Fibroblast of lung (primary cell): Measurements from ENCODE around the gene NCKAP5.

ENCODE experiments used
- CTCF ChIP-seq, 2 donors: IDR thresholded peaks in 1 of 2; conservative IDR thresholded peaks in 1 of 2; 1 replicate in 1 of 2; 2 replicates in 1 of 2; pipeline ENCODE4 v1.5.1; 2011 to 2012; ENCODE audit warnings: low read length in 2 of 2, control low read depth in 1 of 2, inconsistent platforms in 1 of 2, low read depth in 1 of 2, mild to moderate bottlenecking in 1 of 2
- EZH2 ChIP-seq: IDR thresholded peaks from 2 replicates; pipeline ENCODE4 v1.5.1; 2012; ENCODE audit warnings: low read length, control low read depth, mild to moderate bottlenecking; ENCODE audit errors: missing control alignments

- TF ChIP-seq CTCF (conservative IDR thresholded peaks at IDR 0.05 in 1 of 2, IDR thresholded peaks at IDR 0.05 in 1 of 2; ENCODE audit: low read depth in 1 of 2, low read length in 2 of 2) (no peak), EZH2 (no peak)
Measured at GRCh38 chr2:132654335-132654734, 913.9 kb downstream of the NCKAP5 start.
